Activated T-cell treated with anti-CD3 and anti-CD28 coated beads, Interleukin-2, amount 50 U/mL, for 48 hours (primary cell): Measurements from ENCODE around the gene MDH1B.
"Not testable (repeated sequence)": the region's sequence is repeated elsewhere in the genome, so short reads cannot be mapped to it uniquely, and the experiment has no call there.

Experiments
- DNase-seq, 2 experiments: peaks; one replicate each; pipeline ENCODE4 v3.0.0-alpha.2; 2020

Gene MDH1B

DNA sequence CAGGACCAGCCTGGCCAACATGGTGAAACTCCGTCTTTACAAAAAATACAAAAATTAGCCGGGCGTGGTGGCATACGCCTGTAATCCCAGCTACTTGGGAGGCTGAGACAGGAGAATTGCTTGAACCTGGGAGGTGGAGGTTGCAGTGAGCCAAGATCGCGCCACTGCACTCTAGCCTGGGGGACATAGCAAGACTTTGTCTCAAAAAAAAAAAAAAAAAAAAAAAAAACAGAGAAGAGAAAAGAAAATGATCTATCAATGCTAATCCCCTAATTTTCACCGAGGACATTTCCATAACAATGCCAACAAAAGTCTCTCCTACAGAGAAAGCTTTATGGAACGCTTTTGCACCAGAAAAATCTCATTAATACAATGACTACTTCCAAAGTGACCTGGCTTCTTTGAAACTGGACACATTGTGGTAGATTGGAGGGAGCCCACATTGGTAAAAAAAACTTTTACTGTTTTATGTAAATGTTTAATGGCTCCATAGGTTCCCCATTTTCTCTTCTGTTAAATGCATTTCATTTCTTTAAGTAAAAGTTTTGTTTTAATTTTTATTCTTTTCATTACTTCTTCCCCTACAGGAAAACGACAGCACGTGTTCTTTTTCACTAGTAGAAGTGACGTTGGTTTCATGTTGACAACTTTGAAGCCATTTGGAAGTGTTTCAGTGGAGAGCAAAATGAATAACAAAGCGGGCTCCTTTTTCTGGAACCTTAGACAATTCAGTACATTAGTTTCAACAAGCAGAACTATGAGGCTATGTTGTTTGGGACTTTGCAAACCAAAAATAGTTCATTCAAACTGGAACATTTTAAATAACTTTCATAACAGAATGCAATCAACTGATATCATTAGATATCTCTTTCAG is 1.2 kb upstream of the MDH1B start:
- no peak for DNase-seq

DNA sequence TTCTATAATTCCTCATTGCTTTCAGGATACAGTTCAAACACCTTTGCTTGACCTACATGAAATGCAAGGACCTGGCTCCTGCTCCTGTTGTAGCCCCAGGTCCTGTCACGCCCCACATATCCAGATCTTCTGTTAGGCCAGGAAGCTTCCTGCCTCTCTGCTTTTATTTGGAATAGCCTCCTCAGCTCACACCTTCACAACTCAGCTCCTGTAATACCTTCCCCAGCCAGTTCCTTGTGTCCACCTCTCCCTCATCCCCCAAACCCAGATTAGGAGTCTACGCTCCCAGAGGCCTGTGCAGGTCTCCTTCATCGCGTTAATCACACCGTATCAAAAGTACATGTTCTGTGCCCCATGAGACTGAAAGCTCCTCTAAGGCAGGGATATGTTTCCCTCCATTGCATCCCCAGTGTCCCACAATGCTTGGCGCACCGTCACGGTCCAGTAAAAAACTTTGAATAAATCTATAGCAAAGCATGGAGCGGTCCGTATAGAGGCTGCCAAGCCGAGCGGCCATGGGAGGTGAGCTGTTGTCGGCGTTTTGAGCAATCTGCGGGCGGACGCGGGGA is 371 bp downstream of the MDH1B start:
- no peak for DNase-seq

DNA sequence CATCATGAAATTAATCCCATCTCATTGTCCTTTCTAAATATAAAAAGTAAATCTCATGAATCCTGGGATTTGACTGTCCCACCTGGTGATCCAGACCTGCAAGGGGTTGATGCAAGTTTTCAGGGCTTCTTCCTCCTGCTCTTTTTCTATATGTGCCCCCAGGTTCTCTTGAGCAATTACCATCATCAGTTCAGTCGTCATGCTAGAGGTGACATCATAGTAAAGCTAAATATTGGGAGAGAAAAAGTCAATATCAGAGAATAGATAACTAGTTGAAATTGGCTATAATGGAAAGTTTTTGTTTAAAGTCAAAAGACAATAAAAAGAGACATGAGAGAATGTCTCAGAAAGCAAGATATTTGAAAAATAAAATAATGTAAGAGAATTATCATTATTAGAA is 8.3 kb downstream of the MDH1B start:
- DNase-seq: no peak

DNA sequence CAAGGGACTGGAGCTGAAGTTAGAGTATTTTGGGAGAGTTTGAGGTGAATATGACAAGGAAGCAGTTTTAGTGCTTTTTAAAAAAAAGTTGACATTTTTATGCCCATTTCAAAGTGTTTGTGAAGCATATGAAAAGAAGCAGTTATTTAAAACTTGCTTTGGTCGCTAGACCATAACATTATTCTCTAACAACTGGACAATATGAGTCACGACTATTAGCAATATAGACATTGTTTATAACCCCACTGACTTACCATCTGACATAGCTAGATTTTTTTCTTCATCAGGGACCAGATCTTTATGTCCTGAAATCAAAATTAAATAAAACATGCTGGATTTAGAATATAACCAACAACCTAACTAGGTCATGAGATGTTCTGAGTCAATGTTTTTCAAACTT is 24.3 kb downstream of the MDH1B start:
- DNase-seq: no peak

DNA sequence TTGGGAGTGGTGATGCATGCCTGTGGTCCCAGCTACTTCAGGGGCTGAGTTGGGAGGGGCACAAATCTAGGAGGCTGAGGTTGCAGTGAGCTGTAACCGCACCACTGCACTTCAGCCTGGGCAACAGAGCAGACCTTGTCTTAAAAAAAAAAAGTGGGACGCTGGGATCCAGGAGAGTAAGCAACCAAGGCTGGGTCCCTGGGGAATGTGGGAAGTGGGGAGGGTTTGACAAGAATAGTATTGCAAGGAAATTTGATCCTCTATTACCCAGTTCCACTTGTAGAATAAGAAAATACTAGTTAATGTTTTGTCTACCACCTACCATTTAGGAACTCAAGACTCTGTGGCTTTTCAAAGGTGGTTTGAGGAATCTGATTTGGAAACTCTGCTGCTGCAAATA is 25.9 kb downstream of the MDH1B start:
- DNase-seq: no peak

DNA sequence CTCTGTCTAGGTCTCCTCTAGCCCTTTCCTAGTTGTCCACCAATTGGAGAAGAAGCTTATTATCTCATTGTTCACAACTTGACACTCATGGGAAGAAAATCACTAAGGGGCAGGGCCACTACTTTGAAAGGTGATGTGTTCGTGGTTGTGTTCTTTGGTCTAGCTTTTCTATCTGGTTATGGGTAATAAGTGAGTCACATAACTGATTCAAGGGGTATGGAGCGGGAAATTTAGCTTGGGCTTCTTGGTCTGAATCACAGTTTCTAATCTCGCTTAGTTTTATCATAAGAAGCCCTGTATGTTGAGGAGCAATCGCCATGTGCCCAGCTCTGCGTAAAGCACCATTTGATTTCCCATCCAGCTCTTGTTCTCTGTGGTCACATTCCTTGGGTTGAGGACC is 28.2 kb downstream of the MDH1B start:
- peak; percentile 22 to 26 for DNase-seq

DNA sequence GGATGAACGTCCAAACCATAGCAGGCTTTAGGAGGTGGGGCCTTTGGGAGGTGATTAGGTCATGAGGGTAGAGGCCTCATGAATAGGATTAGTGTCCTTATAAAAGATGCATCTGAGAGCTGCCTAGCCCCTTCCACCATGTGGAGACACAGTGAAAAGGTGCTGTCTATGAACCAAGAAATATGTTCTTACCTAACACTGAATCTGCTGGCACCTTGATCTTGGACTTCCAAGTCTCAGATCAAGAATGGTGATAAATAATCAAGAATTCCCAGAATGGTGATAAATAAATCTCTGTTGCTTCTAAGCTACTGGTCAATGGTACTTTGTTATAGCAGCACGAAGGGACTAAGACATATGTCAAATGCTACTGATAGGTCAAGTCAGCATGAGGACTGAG is 31.8 kb downstream of the MDH1B start:
- DNase-seq: no peak

DNA sequence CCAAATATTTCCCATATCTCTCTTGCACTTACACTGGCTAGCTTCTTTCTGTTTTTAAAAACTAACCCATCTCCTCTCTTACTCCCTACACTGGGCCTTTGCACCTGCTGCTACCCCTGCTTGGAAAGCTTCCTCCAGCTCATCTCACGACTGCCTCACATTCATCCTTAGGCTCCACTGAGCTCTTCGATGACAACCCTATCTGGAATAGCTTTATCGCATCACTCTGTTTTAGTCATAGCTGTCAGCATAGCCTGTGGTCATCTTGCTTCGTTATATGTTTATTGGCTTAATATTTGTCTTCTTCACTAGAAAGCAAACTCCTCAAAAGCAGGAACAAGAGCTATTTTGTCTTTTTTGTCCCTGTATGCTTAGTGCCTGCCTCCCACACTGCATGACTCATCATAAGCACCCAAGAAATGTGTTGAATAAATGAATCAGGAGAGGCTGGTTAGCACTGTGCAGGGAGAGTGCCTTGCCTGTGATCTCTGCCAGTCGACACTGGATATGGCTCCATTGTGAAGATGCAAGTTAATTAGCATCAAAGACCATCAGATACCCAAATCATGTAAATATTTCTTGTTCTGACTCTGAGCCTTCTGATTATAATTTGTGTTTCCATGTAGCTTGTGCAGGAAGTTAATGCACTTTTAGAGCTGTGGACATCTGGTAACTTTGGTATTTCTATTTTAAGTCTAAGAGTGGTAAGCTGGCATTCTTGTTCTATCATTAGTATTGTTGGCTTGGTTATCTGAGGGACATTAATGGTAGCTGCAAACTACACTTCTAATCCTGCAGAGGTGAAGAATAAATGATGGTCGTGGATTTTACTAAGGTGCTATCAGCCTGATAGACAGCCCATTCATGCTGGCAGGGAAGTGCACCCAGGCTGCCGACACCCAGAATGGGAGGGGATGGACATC is 36.6 kb downstream of the MDH1B start:
- peak in 1 of 2 experiments; percentile 18 for DNase-seq

DNA sequence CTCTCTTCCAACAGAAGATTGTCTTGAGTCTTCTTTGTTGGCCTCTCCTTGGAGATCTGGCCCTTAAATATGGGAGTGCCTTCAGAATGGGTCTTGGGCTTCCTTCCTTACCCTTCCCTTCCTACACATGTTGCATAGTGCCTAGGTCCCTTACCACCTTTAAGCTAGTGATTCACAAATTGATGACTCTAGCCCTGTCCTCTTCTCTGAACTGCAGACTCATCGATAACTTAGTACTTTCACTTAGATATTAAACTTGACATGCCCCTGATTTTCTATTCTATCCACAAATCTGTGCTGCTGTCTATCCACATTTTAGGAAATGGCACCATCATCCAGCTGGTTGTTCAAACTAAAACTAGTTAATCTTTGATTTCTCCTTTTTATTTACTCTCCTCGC is 37.8 kb downstream of the MDH1B start:
- DNase-seq: no peak

DNA sequence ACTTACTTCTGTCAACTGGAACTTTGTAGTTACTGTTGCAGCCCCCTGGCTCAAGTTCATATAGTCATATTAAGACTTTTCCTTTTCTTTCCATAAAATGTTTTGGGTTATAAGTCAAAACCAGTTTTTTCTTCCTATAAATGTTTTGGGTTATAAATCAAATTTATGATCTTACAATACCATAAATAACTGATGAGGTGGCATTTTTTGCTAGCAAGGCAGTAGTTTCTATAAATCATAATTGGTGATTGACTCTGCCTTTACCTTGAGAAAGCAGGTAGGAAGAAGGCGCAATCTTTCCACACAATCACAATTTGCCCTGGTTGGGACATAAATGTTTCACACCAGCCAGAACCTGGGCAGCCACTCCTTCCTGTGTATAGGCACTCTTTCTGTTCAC is 41.8 kb downstream of the MDH1B start:
- no peak for DNase-seq

DNA sequence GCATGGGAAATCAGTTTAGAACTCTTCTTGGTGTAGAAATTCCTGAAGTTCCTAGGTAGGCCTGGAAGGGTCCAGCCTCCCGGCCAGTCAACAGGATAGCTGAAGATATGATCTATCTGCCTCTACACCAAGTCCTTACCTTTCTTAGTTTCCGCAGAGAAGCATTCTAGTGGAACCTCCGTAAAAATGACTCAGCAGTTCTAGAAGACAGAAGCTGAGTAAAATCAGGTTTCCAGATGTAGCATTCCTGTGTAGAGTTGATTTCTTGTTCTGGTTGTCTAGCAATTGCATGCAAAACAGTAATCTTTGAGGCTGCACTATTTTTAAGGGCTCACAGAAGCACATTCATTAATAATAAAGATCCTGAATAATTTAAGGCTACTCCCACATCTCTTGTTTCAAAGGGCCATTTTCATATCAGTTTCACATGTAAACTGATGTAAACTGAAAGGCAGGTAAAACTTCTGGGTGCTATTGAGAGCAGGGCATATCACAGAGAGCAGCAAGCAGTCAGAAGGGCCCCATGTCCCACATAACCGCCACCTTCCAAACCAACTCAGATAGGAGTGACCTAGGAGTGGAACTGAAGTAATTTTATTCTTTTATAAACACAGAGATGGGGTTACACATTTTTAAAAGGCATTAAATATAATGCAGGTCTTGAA is 43.7 kb downstream of the MDH1B start:
- no peak for DNase-seq

DNA sequence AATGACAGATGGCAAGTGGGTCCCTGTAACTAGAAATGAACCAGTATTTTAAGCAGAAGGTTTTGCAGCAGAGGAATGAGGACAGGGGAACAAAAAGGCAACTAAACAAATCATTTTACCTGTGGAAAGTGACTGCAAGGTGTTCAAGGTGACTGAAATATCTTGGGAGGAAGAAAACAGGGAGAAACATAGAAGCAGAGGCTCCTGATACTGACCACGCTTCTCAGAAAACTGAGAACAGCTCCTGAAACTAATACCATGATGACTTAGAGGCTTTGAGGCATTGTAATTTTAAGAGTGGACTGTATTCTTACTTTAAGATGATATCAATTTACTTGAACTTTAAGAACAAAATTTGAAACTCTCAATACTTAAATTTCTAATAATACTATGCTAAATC is 46.8 kb downstream of the MDH1B start, which contains the start of gene DYTN:
DYTN (minus strand) TSS at position 101 of the 400 bp plus-strand sequence. CDS start 117 bp downstream, outside the sequence.
- no peak for DNase-seq

DNA sequence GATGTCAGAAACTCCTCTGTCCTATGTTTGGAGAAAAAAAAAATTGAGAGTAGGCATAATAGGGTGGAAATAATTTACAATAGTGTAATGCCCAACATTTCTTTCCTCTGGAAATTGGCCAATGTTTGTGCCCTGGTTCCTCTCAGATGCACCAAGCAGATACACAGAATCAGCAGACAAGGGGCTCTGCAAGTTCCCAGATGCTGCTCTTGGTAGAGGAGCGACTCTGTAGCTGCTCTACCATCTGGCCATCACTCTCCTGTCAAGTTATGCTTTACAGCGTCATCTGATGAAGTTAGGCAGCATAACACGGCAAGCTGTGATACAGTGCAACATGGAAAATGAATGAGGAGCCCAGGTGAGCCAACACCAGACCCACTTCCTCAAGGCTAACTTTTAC is 48.5 kb downstream of the MDH1B start:
- DNase-seq: no peak

DNA sequence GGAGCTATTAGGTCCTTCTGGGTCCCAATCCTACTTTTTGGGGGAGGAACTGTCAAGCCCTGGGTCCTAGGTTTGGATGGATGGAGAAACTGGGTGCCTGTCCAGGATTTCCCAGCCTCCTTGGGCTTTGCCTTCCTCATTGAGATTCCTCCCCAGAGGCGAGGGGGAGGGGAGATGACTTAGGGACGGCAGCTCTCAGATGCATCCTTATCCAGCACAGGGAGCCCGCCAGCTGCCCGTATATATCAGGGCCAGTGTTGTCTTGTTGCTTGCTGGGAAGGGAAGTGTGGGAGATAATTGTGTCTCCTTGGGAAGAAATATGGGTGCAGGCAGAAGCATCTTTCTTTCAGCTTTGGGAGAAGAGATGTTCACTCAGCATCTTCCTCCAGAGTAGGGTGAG is 49.9 kb downstream of the MDH1B start:
- DNase-seq: not testable (repeated sequence)

DNA sequence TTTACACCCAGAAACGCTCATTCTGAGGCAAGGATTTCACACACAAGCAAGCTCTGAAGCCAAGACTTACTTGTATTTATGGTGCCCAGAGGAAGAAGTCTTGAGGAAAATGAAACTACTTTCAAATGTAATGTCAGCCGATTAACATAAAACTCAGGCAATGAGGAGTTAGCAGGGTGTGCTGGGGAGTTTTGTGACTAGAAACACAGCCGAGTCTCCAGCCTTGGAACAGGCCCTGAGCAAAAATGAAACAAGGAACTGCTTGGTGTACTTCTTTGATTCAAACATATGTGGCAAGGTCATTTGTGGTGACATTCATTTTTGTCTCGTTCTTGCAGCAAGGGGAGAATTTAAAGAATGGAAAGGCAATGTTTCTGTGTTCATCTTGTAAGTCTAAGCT is 51.4 kb downstream of the MDH1B start:
- DNase-seq: no peak

DNA sequence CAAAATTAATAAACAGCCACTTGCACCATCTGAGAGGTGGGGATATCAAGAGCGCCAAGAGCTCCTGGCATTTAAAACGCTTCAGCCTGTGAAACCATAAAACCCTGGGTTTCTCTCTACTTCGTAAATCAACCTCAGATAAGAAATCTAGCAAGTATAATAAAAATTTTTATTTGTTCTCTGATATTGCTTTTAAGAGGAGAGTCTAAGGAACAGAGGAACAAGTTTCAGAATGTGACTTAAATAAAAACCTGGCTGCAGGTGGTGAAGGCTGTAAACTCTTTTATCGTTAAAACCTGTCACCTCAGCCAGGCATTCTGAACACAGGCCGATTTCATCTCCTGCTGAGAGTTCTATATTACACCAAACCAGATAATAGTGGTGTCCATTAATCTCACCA is 56.8 kb downstream of the MDH1B start:
- DNase-seq: no peak

DNA sequence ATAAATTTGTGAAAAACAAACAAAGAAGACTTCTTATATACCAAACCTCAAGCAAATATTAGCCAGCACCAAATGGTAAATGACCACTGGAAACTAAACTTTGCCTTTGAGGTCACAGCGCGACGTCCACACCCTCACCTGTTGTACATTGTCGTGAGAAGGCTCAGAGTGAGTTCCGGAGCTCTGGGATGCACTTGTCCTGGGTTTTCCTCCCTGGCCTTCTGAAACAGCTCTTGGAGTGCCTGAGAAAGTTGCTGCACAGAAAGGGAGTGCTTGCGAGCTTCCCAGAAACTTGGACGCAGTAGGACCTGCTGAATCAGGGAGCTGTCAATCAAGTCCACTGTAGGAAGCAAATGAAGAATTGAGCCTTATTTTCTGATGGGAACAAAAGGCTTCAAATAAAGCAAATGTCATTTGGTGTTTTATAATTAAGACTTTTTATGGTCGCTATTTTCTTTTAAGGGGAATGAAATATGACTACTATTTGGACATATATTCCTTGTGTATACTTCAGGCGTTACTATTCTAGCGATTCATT is 57.9 kb downstream of the MDH1B start:
- DNase-seq: no peak

DNA sequence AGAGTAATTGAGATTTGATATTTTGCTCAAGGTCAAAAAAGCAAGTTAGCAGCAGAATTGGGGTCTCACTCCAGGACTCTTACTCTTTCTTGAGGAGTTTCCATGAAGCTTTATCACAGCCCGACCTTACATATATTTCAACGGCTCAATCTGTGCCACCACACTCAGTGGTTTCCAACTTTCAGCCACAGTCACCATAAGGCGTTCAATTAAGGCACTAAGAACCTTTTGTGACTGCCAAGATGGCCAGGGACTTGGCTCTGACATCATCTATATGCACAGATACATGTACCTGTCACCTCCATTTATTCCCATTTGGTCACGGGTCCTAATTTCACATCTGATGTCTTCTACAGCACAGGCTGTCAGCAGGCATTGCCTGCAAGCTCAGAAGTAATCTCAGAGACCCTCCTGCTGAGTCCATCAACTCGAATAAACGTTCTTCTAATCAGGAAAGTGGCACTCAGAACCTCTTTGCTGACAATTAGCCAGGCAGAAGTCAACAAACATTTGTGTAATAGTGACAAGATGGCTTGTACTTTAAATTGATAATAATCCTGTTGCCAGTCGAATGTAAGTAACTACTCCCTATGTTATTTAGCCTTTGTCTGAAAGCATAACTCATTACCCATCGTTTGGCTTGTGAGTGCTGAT is 63.0 kb downstream of the MDH1B start:
- no peak for DNase-seq

DNA sequence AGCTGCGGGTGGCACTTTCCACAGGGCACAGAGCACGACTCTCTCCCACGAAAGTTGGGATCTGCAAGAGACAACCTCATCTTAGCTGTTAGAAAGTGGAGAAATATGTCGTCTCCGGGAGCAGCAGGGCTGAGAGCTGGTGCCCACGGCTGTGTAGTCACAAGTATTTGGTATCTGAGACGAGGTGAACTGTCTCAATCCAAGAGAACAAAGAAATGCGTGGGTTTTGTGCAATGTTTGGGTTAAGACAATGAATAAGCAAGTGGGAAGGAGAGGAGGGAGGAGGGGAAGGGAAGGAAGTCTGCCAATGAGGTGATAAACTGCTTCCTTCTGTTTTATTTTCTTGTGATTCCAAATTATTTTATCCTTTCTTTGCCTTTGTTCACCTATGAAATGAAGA is 65.0 kb downstream of the MDH1B start:
- no peak for DNase-seq

DNA sequence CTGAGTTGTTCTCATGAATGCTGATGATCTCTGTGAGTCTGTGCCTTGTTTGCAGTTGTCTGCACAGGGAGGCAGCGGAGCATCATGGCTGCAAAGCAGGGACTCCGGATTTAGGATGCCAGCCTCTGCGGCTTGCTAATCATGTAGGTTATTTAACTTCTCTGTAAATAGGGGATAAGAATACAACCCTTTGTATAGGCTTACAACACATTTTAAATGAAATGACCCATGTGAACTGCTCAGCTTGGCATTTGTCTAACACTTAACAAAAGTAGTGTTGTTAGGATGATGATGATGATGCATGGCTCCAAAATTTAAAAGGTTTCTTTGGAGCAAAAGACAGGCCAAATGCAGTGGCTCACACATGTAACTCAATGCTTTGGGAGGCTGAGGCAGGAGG is 66.3 kb downstream of the MDH1B start:
- no peak for DNase-seq

DNA sequence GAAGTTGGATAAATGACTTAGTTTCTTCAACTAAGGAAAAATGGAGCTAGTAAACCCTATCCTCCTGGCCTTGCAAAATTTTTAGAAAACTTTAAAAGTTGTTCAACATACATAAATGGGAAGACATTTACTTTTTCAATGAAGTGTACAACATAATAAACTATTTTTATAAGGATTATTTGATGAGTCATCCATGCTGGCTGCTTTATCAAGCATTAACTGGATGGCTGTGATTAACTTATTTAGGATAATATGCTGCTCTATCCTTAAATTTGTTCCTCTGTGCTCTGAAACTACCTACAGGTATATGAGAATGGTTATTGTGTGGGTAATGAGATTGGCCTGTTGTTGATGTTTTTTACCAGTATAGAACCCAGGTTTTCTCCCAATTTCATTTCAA is 68.2 kb downstream of the MDH1B start:
- DNase-seq: no peak
